ENCODE results near the gene PAOX. TPM values are rescaled to one million over a fixed set of nuclear protein-coding genes. Genes with fewer than 3 reads are reported as not detected.
"Not testable (repeated sequence)": the region's sequence is repeated elsewhere in the genome, so short reads cannot be mapped to it uniquely, and the experiment has no call there.

Gene PAOX
- total RNA-seq, 1 donor from 2014 or later, result 5.2 TPM

GRCh38 chr10:133364645-133365431, 14.2 kb upstream of the PAOX start:
- DNase-seq (ENCODE audit: low spot score), result no peak

- DNase-seq (ENCODE audit: low spot score), result no peak
These were observed 13.5 kb upstream of the PAOX start for GRCh38 chr10:133365461-133366129.

- DNase-seq (ENCODE audit: low spot score), result no peak
These were observed 13.0 kb upstream of the PAOX start for GRCh38 chr10:133366130-133366478.

GRCh38 chr10:133366751-133367150, 12.3 kb upstream of the PAOX start:
- no peak for DNase-seq (ENCODE audit: low spot score)

GRCh38 chr10:133367461-133367860, 11.6 kb upstream of the PAOX start:
- DNase-seq (ENCODE audit: low spot score), result not testable (repeated sequence)

- no peak for DNase-seq (ENCODE audit: low spot score)
These were observed 10.9 kb upstream of the PAOX start for GRCh38 chr10:133368153-133368552.

- DNase-seq (ENCODE audit: low spot score), result no peak
These were observed 8.9 kb upstream of the PAOX start for GRCh38 chr10:133370030-133370786.

GRCh38 chr10:133372507-133372906, 6.6 kb upstream of the PAOX start:
- no peak for DNase-seq (ENCODE audit: low spot score)

GRCh38 chr10:133373174-133374090, 5.6 kb upstream of the PAOX start, which contains the start of gene ECHS1:
Gene ECHS1 (minus strand): TSS chr10:133373354. CDS start chr10:133373333, 21 bp downstream.
- DNase-seq (ENCODE audit: low spot score), result peak; percentile 96

GRCh38 chr10:133375357-133376115, 3.5 kb upstream of the PAOX start:
- no peak for DNase-seq (ENCODE audit: low spot score)

GRCh38 chr10:133376183-133376582, 2.9 kb upstream of the PAOX start:
- DNase-seq (ENCODE audit: low spot score), result not testable (repeated sequence)

GRCh38 chr10:133377025-133377817, 1.8 kb upstream of the PAOX start:
- no peak for DNase-seq (ENCODE audit: low spot score)

- no peak for DNase-seq (ENCODE audit: low spot score)
These were observed 1.2 kb upstream of the PAOX start for GRCh38 chr10:133377818-133378250.

GRCh38 chr10:133378251-133379096, 588 bp upstream of the PAOX start:
- DNase-seq (ENCODE audit: low spot score), result peak; percentile 70

- DNase-seq (ENCODE audit: low spot score), result peak; percentile 62
These were observed 972 bp downstream of the PAOX start for GRCh38 chr10:133379801-133380666.

GRCh38 chr10:133381036-133381435, 2.0 kb downstream of the PAOX start:
- DNase-seq (ENCODE audit: low spot score), result peak; percentile 41

- DNase-seq (ENCODE audit: low spot score), result no peak
These were observed 4.5 kb downstream of the PAOX start for GRCh38 chr10:133383551-133383950.

GRCh38 chr10:133384071-133384470, 5.0 kb downstream of the PAOX start:
- DNase-seq (ENCODE audit: low spot score), result no peak

All from ureter (tissue), 1 donor.